Gastroesophageal sphincter (tissue), 3 donors: ENCODE measurements around the gene TMPRSS11E.
"Not testable (repeated sequence)": the region's sequence is repeated elsewhere in the genome, so short reads cannot be mapped to it uniquely, and the experiment has no call there.

Experiments used
- CTCF ChIP-seq, 4 experiments: fragments of 200-600 bp in 2 of 4; fragments of 450-650 bp in 2 of 4; sonication (generic) in 1 of 4; IDR thresholded peaks; one replicate each; pipeline ENCODE4 v1.5.1; 2017 to 2019; ENCODE audit warnings: antibody characterized with exemption in 4 of 4, mild to moderate bottlenecking in 2 of 4, moderate library complexity in 2 of 4
- EP300 ChIP-seq: sonication (generic); formaldehyde crosslinking; IDR thresholded peaks from one replicate; pipeline ENCODE4 v1.6.1; 2017; ENCODE audit warnings: antibody characterized with exemption, mild to moderate bottlenecking
- POLR2AphosphoS5 ChIP-seq: sonication (generic); formaldehyde crosslinking; IDR thresholded peaks from one replicate; pipeline ENCODE4 v1.6.1; 2017; ENCODE audit warnings: antibody characterized with exemption

GRCh38 chr4:68405718-68406478 is 41.4 kb upstream of the TMPRSS11E start:
- not testable (repeated sequence) for TF ChIP-seq CTCF (IDR thresholded peaks at IDR 0.05); EP300; POLR2AphosphoS5
